Testis (tissue), 2 donors: ENCODE measurements around the gene FAM124A.

Experiments
- POLR2A ChIP-seq: fragments of 450-650 bp; IDR thresholded peaks from one replicate; pipeline ENCODE4 v1.6.1; 2017; ENCODE audit warnings: antibody characterized with exemption, mild to moderate bottlenecking, moderate library complexity
- TF ChIP-seq, protein P1 (sequence below), 3 experiments: fragments of 450-650 bp in 2 of 3; fragments of 200-600 bp in 1 of 3; sonication (generic) in 1 of 3; IDR thresholded peaks; one replicate each; pipeline ENCODE4 v1.5.1; 2016 to 2019; ENCODE audit warnings: antibody characterized with exemption in 3 of 3, mild to moderate bottlenecking in 2 of 3, moderate library complexity in 1 of 3

DNA sequence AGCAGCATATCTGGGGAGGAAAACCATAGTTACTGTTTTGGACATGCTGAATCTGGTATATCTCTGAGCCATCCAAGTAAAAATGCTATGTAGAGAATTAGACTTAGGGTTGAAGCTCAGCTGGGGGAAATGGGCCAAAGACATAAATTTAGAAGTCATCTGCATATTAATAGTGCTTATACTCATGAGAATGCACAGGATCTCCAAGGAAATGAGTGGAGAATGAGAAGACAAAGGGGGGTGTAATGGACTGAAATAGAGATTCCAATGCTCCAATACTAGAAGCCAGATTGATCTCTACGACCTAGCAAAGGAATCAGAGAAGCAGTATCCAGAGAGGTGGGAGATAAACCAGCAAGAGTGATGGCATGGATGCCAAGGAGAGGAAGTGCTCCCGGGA, 10.3 kb upstream of the FAM124A start:
- TF ChIP-seq POLR2A = no peak
- TF ChIP-seq, protein P1, sequence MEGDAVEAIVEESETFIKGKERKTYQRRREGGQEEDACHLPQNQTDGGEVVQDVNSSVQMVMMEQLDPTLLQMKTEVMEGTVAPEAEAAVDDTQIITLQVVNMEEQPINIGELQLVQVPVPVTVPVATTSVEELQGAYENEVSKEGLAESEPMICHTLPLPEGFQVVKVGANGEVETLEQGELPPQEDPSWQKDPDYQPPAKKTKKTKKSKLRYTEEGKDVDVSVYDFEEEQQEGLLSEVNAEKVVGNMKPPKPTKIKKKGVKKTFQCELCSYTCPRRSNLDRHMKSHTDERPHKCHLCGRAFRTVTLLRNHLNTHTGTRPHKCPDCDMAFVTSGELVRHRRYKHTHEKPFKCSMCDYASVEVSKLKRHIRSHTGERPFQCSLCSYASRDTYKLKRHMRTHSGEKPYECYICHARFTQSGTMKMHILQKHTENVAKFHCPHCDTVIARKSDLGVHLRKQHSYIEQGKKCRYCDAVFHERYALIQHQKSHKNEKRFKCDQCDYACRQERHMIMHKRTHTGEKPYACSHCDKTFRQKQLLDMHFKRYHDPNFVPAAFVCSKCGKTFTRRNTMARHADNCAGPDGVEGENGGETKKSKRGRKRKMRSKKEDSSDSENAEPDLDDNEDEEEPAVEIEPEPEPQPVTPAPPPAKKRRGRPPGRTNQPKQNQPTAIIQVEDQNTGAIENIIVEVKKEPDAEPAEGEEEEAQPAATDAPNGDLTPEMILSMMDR (IDR thresholded peaks at IDR 0.05) = no peak
